Left ventricle myocardium inferior (tissue), 1 donor: Measurements from ENCODE around the gene ELP4. TPM values are rescaled to one million over a fixed set of nuclear protein-coding genes. Genes with fewer than 3 reads are reported as not detected.
"Not testable (repeated sequence)": the region's sequence is repeated elsewhere in the genome, so short reads cannot be mapped to it uniquely, and the experiment has no call there.

Experiments
- DNase-seq: peaks from one replicate; pipeline ENCODE4 v3.0.0-alpha.2; 2020
- H3K27ac ChIP-seq: fragments of 200-600 bp; replicated peaks from 2 replicates; pipeline ENCODE4 v1.8.0; 2021
- H3K27me3 ChIP-seq: fragments of 200-600 bp; 2 replicates; pipeline ENCODE4 v1.8.0; 2021; ENCODE audit warnings: low read depth
- H3K36me3 ChIP-seq: fragments of 200-600 bp; 2 replicates; pipeline ENCODE4 v1.8.0; 2021
- H3K4me1 ChIP-seq: fragments of 200-600 bp; 2 replicates; pipeline ENCODE4 v1.8.0; 2021
- H3K4me3 ChIP-seq: fragments of 200-600 bp; 2 replicates; pipeline ENCODE4 v1.8.0; 2021; ENCODE audit warnings: mild to moderate bottlenecking, moderate library complexity
- H3K9me3 ChIP-seq: fragments of 200-600 bp; replicated peaks from 2 replicates; pipeline ENCODE4 v1.8.0; 2021
- intact Hi-C: fragments of 100-400 bp; cut with micrococcal nuclease; formaldehyde crosslinking; loops from one replicate; pipeline ENCODE4 v1.11.0; 2022
- total RNA-seq: library from RNA; stranded (reverse); fragmentation: NEBNext Ultra II Directional; extraction: Animal tissue kit (Norgen Biotek cat#: 25700); gene quantifications from one replicate; pipeline ENCODE4 v1.2.1, GENCODE V29; 2021
- TF ChIP-seq, protein P1 (sequence below): fragments of 200-600 bp; IDR thresholded peaks from 2 replicates; pipeline ENCODE4 v1.8.0; 2021; ENCODE audit warnings: antibody characterized with exemption, mild to moderate bottlenecking, borderline replicate concordance
- donor health status: DM: no; HTN: yes; CAD: no; lungs with severe emphysema.

The ELP4 gene
- total RNA-seq, 1 donor from 2014 or later: 13.6 TPM

DNA sequence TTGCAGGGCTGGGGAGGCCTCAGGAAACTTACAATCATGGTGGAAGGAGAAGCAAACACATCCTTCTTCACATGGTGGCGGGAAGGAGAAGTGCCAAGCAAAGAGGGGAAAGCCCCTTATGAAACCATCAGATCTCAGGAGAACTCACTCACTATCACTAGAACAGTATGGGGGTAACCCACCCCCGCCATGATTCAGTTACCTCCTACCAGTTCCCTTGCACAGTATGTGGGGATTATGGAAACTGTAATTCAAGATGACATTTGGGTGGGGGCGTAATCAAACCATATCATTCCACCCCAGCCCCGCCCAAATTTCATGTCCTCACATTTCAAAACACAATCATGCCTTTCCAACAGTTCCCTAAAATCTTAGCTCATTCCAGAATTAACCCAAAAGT, 16.3 kb upstream of the ELP4 start:
- TF ChIP-seq, protein P1, sequence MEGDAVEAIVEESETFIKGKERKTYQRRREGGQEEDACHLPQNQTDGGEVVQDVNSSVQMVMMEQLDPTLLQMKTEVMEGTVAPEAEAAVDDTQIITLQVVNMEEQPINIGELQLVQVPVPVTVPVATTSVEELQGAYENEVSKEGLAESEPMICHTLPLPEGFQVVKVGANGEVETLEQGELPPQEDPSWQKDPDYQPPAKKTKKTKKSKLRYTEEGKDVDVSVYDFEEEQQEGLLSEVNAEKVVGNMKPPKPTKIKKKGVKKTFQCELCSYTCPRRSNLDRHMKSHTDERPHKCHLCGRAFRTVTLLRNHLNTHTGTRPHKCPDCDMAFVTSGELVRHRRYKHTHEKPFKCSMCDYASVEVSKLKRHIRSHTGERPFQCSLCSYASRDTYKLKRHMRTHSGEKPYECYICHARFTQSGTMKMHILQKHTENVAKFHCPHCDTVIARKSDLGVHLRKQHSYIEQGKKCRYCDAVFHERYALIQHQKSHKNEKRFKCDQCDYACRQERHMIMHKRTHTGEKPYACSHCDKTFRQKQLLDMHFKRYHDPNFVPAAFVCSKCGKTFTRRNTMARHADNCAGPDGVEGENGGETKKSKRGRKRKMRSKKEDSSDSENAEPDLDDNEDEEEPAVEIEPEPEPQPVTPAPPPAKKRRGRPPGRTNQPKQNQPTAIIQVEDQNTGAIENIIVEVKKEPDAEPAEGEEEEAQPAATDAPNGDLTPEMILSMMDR: no peak
- Histone ChIP-seq H3K4me3 (no peak overlapping the region), H3K27ac (no peak overlapping the region), H3K9me3 (no peaks in the 10 kb centered on the region), H3K36me3 (peaks cover 9% of the 10 kb centered on the region), H3K4me1 (peaks cover 9% of the 10 kb centered on the region), H3K27me3 (no peaks in the 10 kb centered on the region)
- intact Hi-C loops: no loop called here
- DNase-seq: no peak

DNA sequence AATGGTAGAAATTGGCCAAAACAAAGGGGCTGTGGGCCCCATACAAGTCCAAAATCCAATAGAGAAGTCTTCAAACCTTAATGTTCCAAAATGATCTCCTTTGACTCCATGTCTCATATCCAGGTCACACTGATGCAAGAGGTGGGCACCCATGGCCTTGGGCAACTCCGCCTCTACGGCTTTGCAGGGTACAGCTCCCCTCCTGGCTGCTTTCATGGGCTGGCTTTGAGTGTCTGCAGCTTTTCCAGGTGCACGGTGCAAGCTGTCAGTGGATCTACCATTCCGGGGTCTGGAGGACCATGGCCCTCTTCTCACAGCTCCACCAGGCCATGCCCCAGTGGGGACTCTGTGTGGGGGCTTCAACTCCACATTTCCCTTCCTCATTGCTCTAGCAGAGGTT, 15.8 kb upstream of the ELP4 start:
- H3K27me3 ChIP-seq, H3K36me3 ChIP-seq, H3K9me3 ChIP-seq, intact Hi-C loops, DNase-seq, H3K4me1 ChIP-seq, H3K27ac ChIP-seq, H3K4me3 ChIP-seq: not testable (repeated sequence)

DNA sequence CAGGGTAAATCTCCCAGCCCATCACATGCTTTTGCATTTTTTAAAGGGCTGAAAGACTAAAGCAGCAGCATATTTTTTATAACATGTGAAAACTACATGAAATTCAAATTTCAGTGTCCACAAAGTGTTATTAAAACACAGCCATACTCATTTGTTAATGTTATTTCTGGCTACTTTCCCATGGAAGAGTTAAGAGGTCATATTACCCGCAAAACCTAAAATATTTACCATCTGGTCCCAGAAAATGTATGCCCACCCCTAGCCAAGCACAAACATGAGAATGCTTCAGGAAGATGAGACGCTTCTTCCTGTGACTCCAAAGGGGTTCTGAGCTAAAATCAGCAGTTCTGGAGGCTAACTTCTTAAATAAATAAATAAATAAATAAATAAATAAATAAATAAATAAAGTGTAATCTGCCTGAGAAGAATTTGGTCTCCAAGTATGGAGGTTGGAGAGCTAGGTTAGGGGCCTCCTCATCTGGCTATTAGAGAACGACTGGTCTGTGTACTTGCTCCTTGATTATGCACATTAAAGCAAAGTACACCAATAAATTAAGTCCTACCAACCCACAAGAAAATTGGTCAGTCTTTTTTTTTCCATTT, 9.9 kb upstream of the ELP4 start:
- Histone ChIP-seq H3K4me1 (peaks cover 4% of the 10 kb centered on the region), H3K9me3 (no peaks in the 10 kb centered on the region), H3K27me3 (no peaks in the 10 kb centered on the region), H3K4me3 (no peak overlapping the region), H3K27ac (no peak overlapping the region), H3K36me3 (peaks cover 8% of the 10 kb centered on the region)
- intact Hi-C loops: no loop called here
- no peak for DNase-seq
- TF ChIP-seq, protein P1: no peak

DNA sequence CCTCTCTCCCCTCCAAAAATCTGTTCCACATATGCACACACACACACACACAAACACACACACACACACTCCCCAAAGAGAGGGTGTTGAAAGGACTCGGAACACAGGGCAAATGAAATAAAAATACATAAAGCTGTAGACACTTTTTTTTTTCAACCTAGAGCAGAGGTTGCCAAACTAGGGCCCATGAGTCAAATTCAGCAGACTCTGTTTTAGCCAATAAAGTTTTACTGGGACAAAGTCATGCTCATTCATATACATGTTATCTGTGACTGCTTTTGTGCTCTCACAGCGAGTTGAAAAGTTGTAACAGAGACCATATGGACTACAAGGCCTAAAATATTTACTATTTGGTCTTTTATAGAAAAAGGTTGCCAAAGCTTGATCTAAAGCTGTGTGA, 9.0 kb upstream of the ELP4 start:
- DNase-seq: no peak
- intact Hi-C loops: no loop called here
- Histone ChIP-seq H3K27ac (no peak overlapping the region), H3K4me3 (no peak overlapping the region), H3K36me3 (peaks cover 13% of the 10 kb centered on the region), H3K4me1 (peaks cover 4% of the 10 kb centered on the region), H3K27me3 (no peaks in the 10 kb centered on the region), H3K9me3 (no peaks in the 10 kb centered on the region)
- TF ChIP-seq, protein P1: no peak

DNA sequence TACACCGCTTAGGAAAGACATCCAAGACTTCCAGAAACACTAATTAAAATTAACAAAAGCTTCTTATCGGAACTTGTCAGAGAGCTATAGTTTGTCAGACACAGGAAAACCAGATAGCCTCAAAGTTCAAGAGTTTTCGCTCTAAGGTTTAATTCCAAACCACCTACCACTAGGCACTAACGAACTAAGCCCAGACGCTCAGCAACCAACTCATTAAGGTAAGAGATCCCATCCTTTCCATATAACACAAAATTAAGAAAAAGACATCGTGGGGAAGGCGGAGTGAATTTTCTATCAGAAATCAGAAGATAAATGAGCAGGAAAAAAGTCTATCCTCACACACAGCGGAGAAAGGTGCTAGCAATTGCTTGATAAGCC, 527 bp upstream of the ELP4 start:
- H3K27me3 ChIP-seq: no peaks in the 10 kb centered on the region
- H3K36me3 ChIP-seq: peaks cover 11% of the 10 kb centered on the region
- TF ChIP-seq, protein P1: no peak
- no peaks in the 10 kb centered on the region for H3K9me3 ChIP-seq
- H3K4me1 ChIP-seq: peaks cover 42% of the 10 kb centered on the region
- H3K27ac ChIP-seq: peak overlapping the region; percentile 81
- peak overlapping the region; percentile 75 for H3K4me3 ChIP-seq
- intact Hi-C loops: no loop called here
- DNase-seq: no peak

DNA sequence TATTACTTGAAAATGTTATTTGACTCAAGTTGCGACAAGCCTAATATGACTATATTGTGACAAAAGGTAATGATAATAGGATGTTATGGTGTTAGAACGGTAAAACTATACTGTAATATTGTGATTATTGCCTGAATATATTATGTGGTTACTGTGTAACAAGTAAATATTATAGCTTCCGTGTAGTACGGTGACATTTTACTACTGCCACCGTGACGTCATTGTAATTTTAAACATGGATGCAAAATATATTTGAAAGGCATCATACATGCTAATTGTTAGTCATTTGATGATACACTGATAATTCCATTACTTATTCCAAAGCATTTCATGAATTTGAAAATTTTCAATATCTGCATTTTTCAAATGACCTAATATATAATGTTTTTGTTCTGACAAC, 2.5 kb downstream of the ELP4 start:
- H3K27me3 ChIP-seq: no peaks in the 10 kb centered on the region
- TF ChIP-seq, protein P1: no peak
- no peaks in the 10 kb centered on the region for H3K9me3 ChIP-seq
- H3K4me3 ChIP-seq: no peak overlapping the region
- H3K27ac ChIP-seq: no peak overlapping the region
- intact Hi-C loops: no loop called here
- H3K4me1 ChIP-seq: peaks cover 42% of the 10 kb centered on the region
- no peak for DNase-seq
- no peaks in the 10 kb centered on the region for H3K36me3 ChIP-seq
